ENCODE measurements around the gene URB1. TPM values are rescaled to one million over a fixed set of nuclear protein-coding genes. Genes with fewer than 3 reads are reported as not detected.
"Not testable (repeated sequence)": the region's sequence is repeated elsewhere in the genome, so short reads cannot be mapped to it uniquely, and the experiment has no call there.

Gene URB1
- total RNA-seq, 1 experiment from 2014 or later, result 18.1 TPM

DNA sequence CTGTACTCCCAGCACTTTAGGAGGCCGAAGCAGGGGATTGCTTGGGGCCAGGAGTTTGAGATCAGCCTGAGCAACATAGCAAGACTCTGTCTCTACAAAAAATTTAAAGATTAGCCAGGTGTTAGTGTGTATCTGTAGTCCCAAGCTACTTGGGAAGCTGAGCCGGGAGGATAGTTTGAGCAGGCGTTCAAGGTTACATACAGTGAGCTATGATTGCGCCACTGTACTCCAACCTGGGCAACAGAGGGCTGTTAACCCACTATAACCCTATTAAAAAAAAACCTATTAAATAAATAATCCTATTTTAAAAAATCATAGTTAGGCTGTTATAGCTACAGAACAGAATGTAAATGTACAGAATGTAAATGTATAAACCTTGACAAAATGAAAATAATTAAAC, 116.1 kb downstream of the URB1 start:
- DNase-seq (ENCODE audit: low read depth, low spot score) (no peak), ATAC-seq (no peak)
- H3K4me3 ChIP-seq (ENCODE audit: low read depth in 2 of 2, low read length in 2 of 2), result no peak overlapping the region
- TSS peak; percentile 55 for BruUV-seq (replicated peaks)
- POLR2A ChIA-PET, result interaction anchor here (0.7 kb wide), 1 partner anchor 1152 kb away, joined by 7 read pairs; no protein-coding TSS in a partner anchor
- H3K4me1 ChIP-seq (ENCODE audit: control insufficient read depth, insufficient read depth, low read length), result peaks cover 11% of the 10 kb centered on the region
- peaks cover 2% of the 10 kb centered on the region for H3K36me3 ChIP-seq (ENCODE audit: control insufficient read depth, insufficient read depth, low read length)
- in situ Hi-C loops (cut with HindIII; ENCODE audit: low pct_unique_long_range_greater_than_20kb, low sequenced_read_pairs), result no loop called here
- no peaks in the 10 kb centered on the region for H3K9me3 ChIP-seq (ENCODE audit: control insufficient read depth, insufficient read depth, low read depth, low read length)
- H3K27me3 ChIP-seq (ENCODE audit: control insufficient read depth, insufficient read depth, low read length), result no peaks in the 10 kb centered on the region
- CTCF ChIA-PET, result no interaction called here
- no peak for TF ChIP-seq REST (IDR thresholded peaks at IDR 0.05; ENCODE audit: insufficient read depth in 1 of 2, low read depth in 2 of 2, low read length in 1 of 2)
- TF ChIP-seq, protein P1, sequence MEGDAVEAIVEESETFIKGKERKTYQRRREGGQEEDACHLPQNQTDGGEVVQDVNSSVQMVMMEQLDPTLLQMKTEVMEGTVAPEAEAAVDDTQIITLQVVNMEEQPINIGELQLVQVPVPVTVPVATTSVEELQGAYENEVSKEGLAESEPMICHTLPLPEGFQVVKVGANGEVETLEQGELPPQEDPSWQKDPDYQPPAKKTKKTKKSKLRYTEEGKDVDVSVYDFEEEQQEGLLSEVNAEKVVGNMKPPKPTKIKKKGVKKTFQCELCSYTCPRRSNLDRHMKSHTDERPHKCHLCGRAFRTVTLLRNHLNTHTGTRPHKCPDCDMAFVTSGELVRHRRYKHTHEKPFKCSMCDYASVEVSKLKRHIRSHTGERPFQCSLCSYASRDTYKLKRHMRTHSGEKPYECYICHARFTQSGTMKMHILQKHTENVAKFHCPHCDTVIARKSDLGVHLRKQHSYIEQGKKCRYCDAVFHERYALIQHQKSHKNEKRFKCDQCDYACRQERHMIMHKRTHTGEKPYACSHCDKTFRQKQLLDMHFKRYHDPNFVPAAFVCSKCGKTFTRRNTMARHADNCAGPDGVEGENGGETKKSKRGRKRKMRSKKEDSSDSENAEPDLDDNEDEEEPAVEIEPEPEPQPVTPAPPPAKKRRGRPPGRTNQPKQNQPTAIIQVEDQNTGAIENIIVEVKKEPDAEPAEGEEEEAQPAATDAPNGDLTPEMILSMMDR (IDR thresholded peaks at IDR 0.05), result no peak
- TF ChIP-seq POLR2AphosphoS5 (IDR thresholded peaks at IDR 0.05; ENCODE audit: low read depth, low read length), result no peak
- no peak for TF ChIP-seq SIN3A (IDR thresholded peaks at IDR 0.05; ENCODE audit: borderline replicate concordance, insufficient read depth, low read depth, low read length)
- H3K27ac ChIP-seq (ENCODE audit: low read length), result no peak overlapping the region
- intact Hi-C loops (cut with micrococcal nuclease; ENCODE audit: unreplicated experiment), result loop anchor here (1.0 kb wide), 1 partner anchor 8 kb away; no protein-coding TSS in a partner anchor

DNA sequence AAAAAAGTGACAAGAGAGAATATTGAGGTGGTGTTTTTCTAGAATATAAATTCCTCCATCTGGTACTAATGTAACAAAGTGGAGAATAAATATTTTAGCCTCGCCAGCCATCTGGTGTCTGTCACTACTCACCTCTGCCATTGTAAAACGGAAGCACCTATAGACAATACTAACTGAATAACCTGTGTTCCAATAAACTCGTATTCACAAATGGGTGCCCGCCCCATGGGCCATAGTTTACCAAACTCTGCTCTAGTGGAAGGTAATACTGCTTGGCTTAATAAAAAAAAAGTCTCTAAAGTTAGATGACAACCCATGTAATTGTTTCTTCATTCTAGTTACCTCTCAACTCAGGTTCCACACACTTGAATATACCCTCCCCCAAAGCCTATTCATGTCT, 122.1 kb downstream of the URB1 start:
- TF ChIP-seq, protein P1 (IDR thresholded peaks at IDR 0.05), result no peak
- POLR2A ChIA-PET, result no interaction called here
- Histone ChIP-seq H3K27me3 (ENCODE audit: control insufficient read depth, insufficient read depth, low read length) (no peaks in the 10 kb centered on the region), H3K9me3 (ENCODE audit: control insufficient read depth, insufficient read depth, low read depth, low read length) (no peaks in the 10 kb centered on the region), H3K4me1 (ENCODE audit: control insufficient read depth, insufficient read depth, low read length) (no peaks in the 10 kb centered on the region), H3K4me3 (ENCODE audit: low read depth in 2 of 2, low read length in 2 of 2) (no peak overlapping the region), H3K36me3 (ENCODE audit: control insufficient read depth, insufficient read depth, low read length) (peaks cover 13% of the 10 kb centered on the region; the same call in 1 of the 2 replicates), H3K27ac (ENCODE audit: low read length) (no peak overlapping the region)
- DNase-seq (ENCODE audit: low read depth, low spot score) (no peak), ATAC-seq (no peak)
- in situ Hi-C loops (cut with HindIII; ENCODE audit: low pct_unique_long_range_greater_than_20kb, low sequenced_read_pairs) (no loop called here), intact Hi-C loops (cut with micrococcal nuclease; ENCODE audit: unreplicated experiment) (no loop called here)
- CTCF ChIA-PET, result no interaction called here
- no TSS peak for BruUV-seq (replicated peaks)

DNA sequence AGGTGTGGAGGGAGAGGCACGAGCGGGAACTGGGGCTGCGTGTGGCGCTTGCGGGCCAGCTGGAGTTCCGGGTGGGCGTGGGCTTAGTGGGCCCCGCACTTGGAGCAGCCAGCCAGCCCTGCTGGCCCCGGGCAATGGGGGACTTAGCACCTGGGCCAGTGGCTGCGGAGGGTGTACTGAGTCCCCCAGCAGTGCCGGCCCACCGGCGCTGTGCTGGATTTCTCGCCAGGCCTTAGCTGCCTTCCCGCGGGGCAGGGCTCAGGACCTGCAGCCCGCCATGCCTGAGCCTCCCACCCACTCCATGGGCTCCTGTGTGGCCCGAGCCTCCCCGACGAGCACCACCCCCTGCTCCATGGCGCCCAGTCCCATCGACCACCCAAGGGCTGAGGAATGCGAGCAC, 127.5 kb downstream of the URB1 start:
- H3K36me3 ChIP-seq (ENCODE audit: control insufficient read depth, insufficient read depth, low read length); intact Hi-C loops (cut with micrococcal nuclease; ENCODE audit: unreplicated experiment); H3K27ac ChIP-seq (ENCODE audit: low read length); H3K9me3 ChIP-seq (ENCODE audit: control insufficient read depth, insufficient read depth, low read depth, low read length); in situ Hi-C loops (cut with HindIII; ENCODE audit: low pct_unique_long_range_greater_than_20kb, low sequenced_read_pairs); ATAC-seq; CTCF ChIA-PET; POLR2A ChIA-PET; DNase-seq (ENCODE audit: low read depth, low spot score); H3K4me1 ChIP-seq (ENCODE audit: control insufficient read depth, insufficient read depth, low read length); H3K27me3 ChIP-seq (ENCODE audit: control insufficient read depth, insufficient read depth, low read length); H3K4me3 ChIP-seq (ENCODE audit: low read depth in 2 of 2, low read length in 2 of 2); BruUV-seq (replicated peaks): not testable (repeated sequence)
